AG04449 (cell line): Measurements from ENCODE around the gene DLL4.

Source experiments
- CTCF ChIA-PET: fragments of 350-600 bp; formaldehyde crosslinking; extraction: SDS; loops from one replicate; lab custom pipeline; 2021; ENCODE audit warnings: antibody characterized with exemption; lab: Yijun Ruan, JAX
- POLR2A ChIA-PET: fragments of 400-600, 350-600 bp; formaldehyde crosslinking; extraction: SDS; loops from one replicate; lab custom pipeline; 2020; ENCODE audit warnings: antibody characterized with exemption, inconsistent platforms; lab: Yijun Ruan, JAX
- DNase-seq: peaks from one replicate; pipeline ENCODE4 v3.0.0-alpha.2; 2010; ENCODE audit warnings: low read depth, low spot score
- H3K4me3 ChIP-seq: 2 replicates; pipeline ENCODE4 v1.5.1; 2011; ENCODE audit warnings: low read depth, mild to moderate bottlenecking, control low read depth, low read length
- TF ChIP-seq, protein P1 (sequence below): IDR thresholded peaks from one replicate; pipeline ENCODE4 v1.5.1; 2011; ENCODE audit warnings: mild to moderate bottlenecking, moderate library complexity, low read length, control low read depth, inconsistent platforms; ENCODE audit not compliant: insufficient read depth; ENCODE audit errors: missing control alignments

DLL4 gene

DNA sequence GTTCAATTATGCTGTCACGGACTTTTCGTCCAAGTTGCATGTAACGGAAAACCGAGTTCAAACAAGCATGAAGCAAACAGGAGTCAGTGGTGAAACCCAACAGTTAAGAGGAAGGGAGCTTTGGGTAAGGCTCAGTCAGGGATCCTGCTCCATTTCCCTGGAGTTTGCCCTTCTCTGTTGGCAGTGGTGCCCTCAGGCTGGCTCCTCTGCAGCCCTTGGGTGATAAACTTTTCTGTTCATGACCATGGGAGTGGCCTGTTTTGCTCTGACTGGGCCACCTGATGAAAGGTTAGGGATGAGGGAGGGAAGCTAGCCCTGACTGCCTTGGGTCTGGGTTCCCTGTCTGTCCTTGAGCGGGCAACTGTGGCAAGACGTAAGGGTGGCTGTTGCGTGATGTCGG, 40.2 kb downstream of the DLL4 start:
- POLR2A ChIA-PET = no interaction called here
- no peak overlapping the region for H3K4me3 ChIP-seq
- CTCF ChIA-PET = interaction anchor here (1.0 to 1.6 kb wide), 4 partner anchors 8 to 50 kb away, joined by 3 to 4 read pairs (median 4); no protein-coding TSS in a partner anchor
- TF ChIP-seq, protein P1, sequence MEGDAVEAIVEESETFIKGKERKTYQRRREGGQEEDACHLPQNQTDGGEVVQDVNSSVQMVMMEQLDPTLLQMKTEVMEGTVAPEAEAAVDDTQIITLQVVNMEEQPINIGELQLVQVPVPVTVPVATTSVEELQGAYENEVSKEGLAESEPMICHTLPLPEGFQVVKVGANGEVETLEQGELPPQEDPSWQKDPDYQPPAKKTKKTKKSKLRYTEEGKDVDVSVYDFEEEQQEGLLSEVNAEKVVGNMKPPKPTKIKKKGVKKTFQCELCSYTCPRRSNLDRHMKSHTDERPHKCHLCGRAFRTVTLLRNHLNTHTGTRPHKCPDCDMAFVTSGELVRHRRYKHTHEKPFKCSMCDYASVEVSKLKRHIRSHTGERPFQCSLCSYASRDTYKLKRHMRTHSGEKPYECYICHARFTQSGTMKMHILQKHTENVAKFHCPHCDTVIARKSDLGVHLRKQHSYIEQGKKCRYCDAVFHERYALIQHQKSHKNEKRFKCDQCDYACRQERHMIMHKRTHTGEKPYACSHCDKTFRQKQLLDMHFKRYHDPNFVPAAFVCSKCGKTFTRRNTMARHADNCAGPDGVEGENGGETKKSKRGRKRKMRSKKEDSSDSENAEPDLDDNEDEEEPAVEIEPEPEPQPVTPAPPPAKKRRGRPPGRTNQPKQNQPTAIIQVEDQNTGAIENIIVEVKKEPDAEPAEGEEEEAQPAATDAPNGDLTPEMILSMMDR = no peak
- no peak for DNase-seq

DNA sequence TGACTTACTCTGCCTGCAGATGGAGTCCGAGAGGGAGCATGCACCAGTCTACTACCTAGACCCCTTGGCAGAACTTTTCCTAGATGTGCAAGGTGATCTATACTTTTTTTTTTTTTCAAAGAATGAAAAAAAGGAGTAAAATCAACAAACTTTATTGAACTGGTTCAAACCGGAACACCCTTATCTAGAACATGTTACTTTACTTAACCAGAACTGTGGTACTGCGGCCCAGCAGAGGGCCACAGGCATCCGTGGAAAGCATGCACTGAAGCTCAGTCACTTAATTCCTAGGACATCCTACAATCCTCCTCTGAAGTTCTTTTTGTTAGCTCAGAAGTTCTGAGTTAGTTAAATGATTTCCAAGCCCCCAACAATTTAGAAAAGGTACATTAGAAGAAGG, 45.7 kb downstream of the DLL4 start:
- no peak overlapping the region for H3K4me3 ChIP-seq
- no peak for DNase-seq
- TF ChIP-seq, protein P1 = no peak
- ChIA-PET CTCF (interaction anchor here (0.6 to 2.4 kb wide), 4 partner anchors 12 to 210 kb away, joined by 3 to 9 read pairs (median 6); no protein-coding TSS in a partner anchor), POLR2A (interaction anchor here (0.7 to 1.3 kb wide), 2 partner anchors 11 to 22 kb away, joined by 3 to 5 read pairs; partner anchors contain the start of gene CHAC1)

DNA sequence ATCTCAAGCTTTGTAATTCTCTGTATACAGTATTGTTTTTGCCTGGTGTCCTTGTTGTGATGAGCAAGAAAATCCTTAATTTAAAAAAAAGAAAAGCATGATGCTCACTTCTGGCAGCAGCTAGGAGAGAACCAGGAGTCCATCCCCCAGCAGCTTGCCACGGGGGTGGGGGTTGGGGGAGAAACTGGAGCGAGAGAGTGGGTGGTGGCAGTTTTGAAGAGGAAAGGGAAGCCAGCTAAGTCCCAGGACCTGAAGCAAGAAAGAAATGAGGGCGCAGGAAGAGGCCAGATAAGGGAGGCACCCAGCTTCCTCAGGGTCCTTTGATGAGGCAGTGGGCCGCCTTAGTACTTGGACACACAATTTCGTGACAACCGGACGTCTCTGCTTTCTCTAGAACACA, 47.7 kb downstream of the DLL4 start:
- DNase-seq = no peak
- CTCF ChIA-PET = interaction anchor here (1.2 to 2.4 kb wide), 6 partner anchors 13 to 82 kb away, joined by 3 to 9 read pairs (median 6); partner anchors contain the start of gene VPS18
- POLR2A ChIA-PET = no interaction called here
- no peak overlapping the region for H3K4me3 ChIP-seq
- TF ChIP-seq, protein P1 = no peak

DNA sequence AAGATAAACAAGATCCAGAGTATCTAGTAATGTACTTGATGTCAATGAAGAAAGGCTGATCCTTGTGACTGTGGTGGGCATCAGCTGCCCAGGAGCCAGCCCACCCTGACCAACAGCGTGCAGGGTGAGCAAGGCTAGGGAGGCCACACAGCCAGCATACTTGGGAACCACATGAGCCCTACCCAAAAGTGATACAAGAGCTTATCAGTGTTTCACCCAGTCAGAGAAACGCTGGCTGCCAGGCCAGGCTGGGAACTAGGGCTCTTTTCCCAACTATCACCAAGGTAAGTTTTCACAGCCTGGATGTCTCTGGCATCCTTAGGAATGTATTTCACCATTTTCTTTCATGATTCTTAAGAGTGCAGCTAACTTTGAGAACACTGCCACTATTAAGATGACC, 49.0 kb downstream of the DLL4 start:
- DNase-seq = no peak
- TF ChIP-seq, protein P1 = no peak
- POLR2A ChIA-PET = no interaction called here
- CTCF ChIA-PET = interaction anchor here (0.9 to 1.1 kb wide), 2 partner anchors 14 to 36 kb away, joined by 3 to 4 read pairs; no protein-coding TSS in a partner anchor
- no peak overlapping the region for H3K4me3 ChIP-seq

DNA sequence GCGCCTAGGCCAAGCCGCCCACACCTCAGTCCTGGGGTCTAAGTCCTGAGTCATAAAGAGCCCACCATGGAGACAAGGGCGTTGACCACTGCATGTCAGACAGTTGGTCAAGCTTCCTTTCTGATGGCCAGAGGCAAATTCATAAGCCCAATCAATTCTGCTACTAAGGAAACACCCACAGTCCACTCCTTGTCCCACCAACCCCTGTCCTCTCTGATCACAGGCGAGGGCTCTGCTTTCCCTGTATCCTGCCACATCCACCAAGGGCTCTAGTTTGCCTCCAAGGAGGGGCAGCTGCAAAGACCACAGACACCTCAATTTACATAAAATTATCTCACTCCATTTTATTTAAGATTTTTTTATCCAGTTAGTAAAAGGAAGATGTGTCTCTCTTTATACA, 49.4 kb downstream of the DLL4 start:
- ChIA-PET CTCF (interaction anchor here (0.9 to 1.1 kb wide), 2 partner anchors 15 to 36 kb away, joined by 3 to 4 read pairs; no protein-coding TSS in a partner anchor), POLR2A (no interaction called here)
- TF ChIP-seq, protein P1 = no peak
- no peak for DNase-seq
- no peak overlapping the region for H3K4me3 ChIP-seq

DNA sequence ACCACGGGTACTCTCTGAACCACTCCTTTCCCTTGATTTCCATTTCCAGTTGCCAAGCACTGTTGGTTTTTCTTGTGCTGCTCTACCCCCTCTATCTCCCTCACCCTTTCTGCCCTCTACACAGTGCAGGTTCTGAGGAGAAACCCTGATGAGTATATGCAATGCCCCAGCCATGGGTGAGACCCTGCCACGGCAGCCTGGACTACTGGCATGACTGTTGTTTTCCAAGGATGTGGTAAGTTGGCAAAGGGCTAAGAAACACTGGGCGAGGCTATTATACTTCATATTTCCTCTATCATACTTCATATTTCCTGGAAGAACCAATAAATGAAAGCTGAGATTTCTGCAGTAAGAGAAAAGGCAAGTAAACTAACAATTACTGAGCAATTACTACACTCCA, 52.0 kb downstream of the DLL4 start:
- TF ChIP-seq, protein P1 = no peak
- CTCF ChIA-PET = interaction anchor here (1.0 to 4.3 kb wide), 6 partner anchors 10 to 124 kb away, joined by 3 to 31 read pairs (median 7); no protein-coding TSS in a partner anchor
- POLR2A ChIA-PET = interaction anchor here (1.0 to 3.1 kb wide), 3 partner anchors 17 to 27 kb away, joined by 4 to 25 read pairs (median 16); partner anchors contain the start of gene CHAC1
- DNase-seq = no peak
- no peak overlapping the region for H3K4me3 ChIP-seq
